CD4-positive, CD25-positive, alpha-beta regulatory T cell (primary cell): ENCODE data around the gene ZBED1. TPM values are rescaled to one million over a fixed set of nuclear protein-coding genes. Genes with fewer than 3 reads are reported as not detected.
"Not testable (repeated sequence)": the region's sequence is repeated elsewhere in the genome, so short reads cannot be mapped to it uniquely, and the experiment has no call there.

Source experiments
- ATAC-seq, 2 donors: fragments of 150-1000 bp; cut with Tn5 transposase; one replicate each; pipeline ENCODE4 v1.10.0; 2021; ENCODE audit warnings: low read depth in 2 of 2, moderate number of reproducible peaks in 2 of 2, moderate library complexity in 1 of 2
- DNase-seq, 3 donors: peaks; one replicate each; pipeline versions ENCODE4 v3.0.0 to v3.0.0-alpha.2; 2012 to 2022; ENCODE audit warnings: mixed read lengths in 1 of 3
- H3K27ac ChIP-seq: one replicate; pipeline ENCODE4 v1.7.0; 2013; ENCODE audit warnings: mild to moderate bottlenecking, low read length; ENCODE audit not compliant: insufficient read depth, poor library complexity, severe bottlenecking
- H3K27me3 ChIP-seq: one replicate; pipeline ENCODE4 v1.7.0; 2013; ENCODE audit warnings: low read length; ENCODE audit not compliant: control insufficient read depth, insufficient read depth
- H3K36me3 ChIP-seq: one replicate; pipeline ENCODE4 v1.7.0; 2013; ENCODE audit warnings: mild to moderate bottlenecking, low read length, moderate library complexity; ENCODE audit not compliant: control insufficient read depth, insufficient read depth
- H3K4me1 ChIP-seq: 2 replicates; pipeline ENCODE4 v1.7.0; 2013; ENCODE audit warnings: mild to moderate bottlenecking, low read length; ENCODE audit not compliant: insufficient read depth, control insufficient read depth, poor library complexity, severe bottlenecking
- H3K4me3 ChIP-seq: one replicate; pipeline ENCODE4 v1.7.0; 2013; ENCODE audit warnings: low read depth, mild to moderate bottlenecking, low read length, moderate library complexity
- H3K9me3 ChIP-seq, 2 experiments: 1 replicate in 1 of 2; 2 replicates in 1 of 2; pipeline ENCODE4 v1.7.0; 2013; ENCODE audit warnings: low read length in 2 of 2, mild to moderate bottlenecking in 1 of 2, moderate library complexity in 1 of 2; ENCODE audit not compliant: control insufficient read depth in 2 of 2
- H3K27ac Mint-ChIP-seq, 3 donors: one replicate each; pipeline ENCODE4 v1.8.0; 2020 to 2022; ENCODE audit warnings: mild to moderate bottlenecking in 3 of 3, mixed read lengths in 3 of 3, moderate library complexity in 2 of 3
- H3K27me3 Mint-ChIP-seq: one replicate; pipeline ENCODE4 v1.8.0; 2022; ENCODE audit warnings: mild to moderate bottlenecking, mixed read lengths
- H3K36me3 Mint-ChIP-seq: one replicate; pipeline ENCODE4 v1.8.0; 2020; ENCODE audit warnings: mixed read lengths
- H3K4me1 Mint-ChIP-seq, 4 donors: one replicate each; pipeline ENCODE4 v1.8.0; 2020 to 2022; ENCODE audit warnings: mixed read lengths in 4 of 4, mild to moderate bottlenecking in 1 of 4
- H3K4me3 Mint-ChIP-seq, 4 donors: one replicate each; pipeline ENCODE4 v1.8.0; 2020 to 2022; ENCODE audit warnings: mild to moderate bottlenecking in 4 of 4, mixed read lengths in 4 of 4, moderate library complexity in 3 of 4
- H3K9me3 Mint-ChIP-seq, 7 donors: one replicate each; pipeline ENCODE4 v1.8.0; 2020 to 2022; ENCODE audit warnings: mixed read lengths in 7 of 7, mild to moderate bottlenecking in 3 of 7, moderate library complexity in 2 of 7
- polyA plus RNA-seq, 4 donors: library from polyadenylated mRNA; unstranded; fragments of 300-500 nt; fragmentation: Illumina TruSeq; gene quantifications; one replicate each; pipeline ENCODE4 v1.2.3, GENCODE V29; 2021
- total RNA-seq: library from RNA; stranded (reverse); gene quantifications from one replicate; pipeline ENCODE4 v1.2.3, GENCODE V29; 2022

Gene ZBED1
- total and polyA plus RNA-seq, 5 donors from 2014 or later = 19.5 to 39.2 (median 32.5) TPM

GRCh38 chrX:2484256-2484655, 16.5 kb downstream of the ZBED1 start:
- Mint-ChIP-seq H3K4me3 (no peak overlapping the region), H3K27ac (no peak overlapping the region), H3K4me1 (peaks cover 2 to 9% (median 5%) of the 10 kb centered on the region in 4 donors), H3K27me3 (no peaks in the 10 kb centered on the region), H3K36me3 (peaks cover 19% of the 10 kb centered on the region), H3K9me3 (peaks cover 0 to 8% (median 0%) of the 10 kb centered on the region in 7 donors)
- H3K36me3 ChIP-seq = peaks cover 25% of the 10 kb centered on the region
- no peak overlapping the region for H3K27ac ChIP-seq
- H3K27me3 ChIP-seq = no peaks in the 10 kb centered on the region
- no peaks in the 10 kb centered on the region for H3K9me3 ChIP-seq
- ATAC-seq (no peak), DNase-seq (no peak)
- no peaks in the 10 kb centered on the region for H3K4me1 ChIP-seq
- H3K4me3 ChIP-seq = no peak overlapping the region

GRCh38 chrX:2483398-2484060, 17.2 kb downstream of the ZBED1 start:
- Mint-ChIP-seq H3K27me3 (no peaks in the 10 kb centered on the region), H3K36me3 (peaks cover 16% of the 10 kb centered on the region), H3K27ac (no peak overlapping the region), H3K4me1 (peaks cover 2 to 9% (median 5%) of the 10 kb centered on the region in 4 donors), H3K4me3 (no peak overlapping the region), H3K9me3 (peaks cover 0 to 8% (median 0%) of the 10 kb centered on the region in 7 donors)
- no peak overlapping the region for H3K27ac ChIP-seq
- ATAC-seq (no peak), DNase-seq (no peak)
- no peaks in the 10 kb centered on the region for H3K9me3 ChIP-seq
- peaks cover 18% of the 10 kb centered on the region for H3K36me3 ChIP-seq
- H3K4me3 ChIP-seq = no peak overlapping the region
- no peaks in the 10 kb centered on the region for H3K4me1 ChIP-seq
- no peaks in the 10 kb centered on the region for H3K27me3 ChIP-seq

- not testable (repeated sequence) for ATAC-seq, H3K4me1 ChIP-seq, H3K27ac Mint-ChIP-seq
Observed at GRCh38 chrX:2481597-2481996, 19.2 kb downstream of the ZBED1 start.

GRCh38 chrX:2479982-2480381, 20.8 kb downstream of the ZBED1 start:
- H3K9me3 ChIP-seq, ATAC-seq, H3K36me3 ChIP-seq, H3K4me3 ChIP-seq, H3K4me3 Mint-ChIP-seq, H3K9me3 Mint-ChIP-seq, H3K27ac Mint-ChIP-seq, H3K27me3 Mint-ChIP-seq, H3K27ac ChIP-seq, H3K4me1 ChIP-seq, H3K27me3 ChIP-seq, DNase-seq: not testable (repeated sequence)
- Mint-ChIP-seq H3K4me1 (peaks cover 0 to 22% (median 10%) of the 10 kb centered on the region in 4 donors), H3K36me3 (peaks cover 20% of the 10 kb centered on the region)

More at GRCh38 chrX:2481597-2481996, 19.2 kb downstream of the ZBED1 start:
- DNase-seq, H3K36me3 ChIP-seq, H3K4me3 ChIP-seq, H3K9me3 Mint-ChIP-seq, H3K4me3 Mint-ChIP-seq, H3K27me3 ChIP-seq, H3K4me1 Mint-ChIP-seq, H3K27me3 Mint-ChIP-seq, H3K9me3 ChIP-seq, H3K27ac ChIP-seq: not testable (repeated sequence)
- H3K36me3 Mint-ChIP-seq = peaks cover 20% of the 10 kb centered on the region

GRCh38 chrX:2479420-2479780, 21.4 kb downstream of the ZBED1 start:
- H3K27ac Mint-ChIP-seq = no peak overlapping the region
- H3K4me3 ChIP-seq = no peak overlapping the region
- H3K27ac ChIP-seq = no peak overlapping the region
- H3K36me3 ChIP-seq = no peaks in the 10 kb centered on the region
- no peak for DNase-seq
- no peak overlapping the region for H3K4me3 Mint-ChIP-seq
- H3K27me3 ChIP-seq = no peaks in the 10 kb centered on the region
- peaks cover 20% of the 10 kb centered on the region for H3K36me3 Mint-ChIP-seq
- H3K9me3 Mint-ChIP-seq = peaks cover 0 to 8% (median 0%) of the 10 kb centered on the region in 7 donors
- ATAC-seq = no peak
- H3K4me1 ChIP-seq = no peaks in the 10 kb centered on the region
- H3K4me1 Mint-ChIP-seq = peaks cover 0 to 28% (median 11%) of the 10 kb centered on the region in 4 donors
- H3K9me3 ChIP-seq = no peaks in the 10 kb centered on the region
- no peaks in the 10 kb centered on the region for H3K27me3 Mint-ChIP-seq

- Mint-ChIP-seq H3K36me3 (peaks cover 24% of the 10 kb centered on the region), H3K4me1 (peaks cover 0 to 29% (median 10%) of the 10 kb centered on the region in 4 donors), H3K27me3 (no peaks in the 10 kb centered on the region), H3K27ac (no peak overlapping the region), H3K4me3 (no peak overlapping the region), H3K9me3 (peaks cover 0 to 8% (median 0%) of the 10 kb centered on the region in 7 donors)
- DNase-seq = no peak
- no peak overlapping the region for H3K27ac ChIP-seq
- H3K4me1 ChIP-seq = no peaks in the 10 kb centered on the region
- H3K9me3 ChIP-seq = no peaks in the 10 kb centered on the region
- H3K36me3 ChIP-seq = no peaks in the 10 kb centered on the region
- no peak overlapping the region for H3K4me3 ChIP-seq
- no peaks in the 10 kb centered on the region for H3K27me3 ChIP-seq
- ATAC-seq = no peak
Observed at GRCh38 chrX:2478546-2479419, 22.0 kb downstream of the ZBED1 start.

GRCh38 chrX:2477313-2477712, 23.5 kb downstream of the ZBED1 start:
- H3K27me3 ChIP-seq, DNase-seq, H3K9me3 Mint-ChIP-seq, H3K4me1 ChIP-seq, H3K27me3 Mint-ChIP-seq, ATAC-seq, H3K36me3 ChIP-seq, H3K4me3 ChIP-seq, H3K27ac ChIP-seq, H3K4me3 Mint-ChIP-seq, H3K9me3 ChIP-seq: not testable (repeated sequence)
- Mint-ChIP-seq H3K4me1 (peaks cover 0 to 26% (median 10%) of the 10 kb centered on the region in 4 donors), H3K36me3 (peaks cover 22% of the 10 kb centered on the region), H3K27ac (peak overlapping the region in 1 of 3 donors; percentile 86)
